Gastrocnemius medialis (tissue), 4 donors: ENCODE data around the gene TMEM200C.

Experiments
- POLR2A ChIP-seq, 2 donors: fragments of 450-650 bp; IDR thresholded peaks; one replicate each; pipeline ENCODE4 v1.6.1; 2017; ENCODE audit warnings: antibody characterized with exemption in 2 of 2, mild to moderate bottlenecking in 2 of 2, moderate library complexity in 2 of 2
- TF ChIP-seq, protein P1 (sequence below), 5 experiments: fragments of 450-650 bp in 3 of 5; fragments of 200-600 bp in 2 of 5; sonication (generic) in 2 of 5; IDR thresholded peaks in 4 of 5; conservative IDR thresholded peaks in 1 of 5; 1 replicate in 4 of 5; 2 replicates in 1 of 5; pipeline ENCODE4 v1.5.1; 2016 to 2019; ENCODE audit warnings: antibody characterized with exemption in 5 of 5, mild to moderate bottlenecking in 3 of 5, moderate library complexity in 3 of 5

GRCh38 chr18:5937121-5937520 is 41.8 kb upstream of the TMEM200C start:
- TF ChIP-seq, protein P1, sequence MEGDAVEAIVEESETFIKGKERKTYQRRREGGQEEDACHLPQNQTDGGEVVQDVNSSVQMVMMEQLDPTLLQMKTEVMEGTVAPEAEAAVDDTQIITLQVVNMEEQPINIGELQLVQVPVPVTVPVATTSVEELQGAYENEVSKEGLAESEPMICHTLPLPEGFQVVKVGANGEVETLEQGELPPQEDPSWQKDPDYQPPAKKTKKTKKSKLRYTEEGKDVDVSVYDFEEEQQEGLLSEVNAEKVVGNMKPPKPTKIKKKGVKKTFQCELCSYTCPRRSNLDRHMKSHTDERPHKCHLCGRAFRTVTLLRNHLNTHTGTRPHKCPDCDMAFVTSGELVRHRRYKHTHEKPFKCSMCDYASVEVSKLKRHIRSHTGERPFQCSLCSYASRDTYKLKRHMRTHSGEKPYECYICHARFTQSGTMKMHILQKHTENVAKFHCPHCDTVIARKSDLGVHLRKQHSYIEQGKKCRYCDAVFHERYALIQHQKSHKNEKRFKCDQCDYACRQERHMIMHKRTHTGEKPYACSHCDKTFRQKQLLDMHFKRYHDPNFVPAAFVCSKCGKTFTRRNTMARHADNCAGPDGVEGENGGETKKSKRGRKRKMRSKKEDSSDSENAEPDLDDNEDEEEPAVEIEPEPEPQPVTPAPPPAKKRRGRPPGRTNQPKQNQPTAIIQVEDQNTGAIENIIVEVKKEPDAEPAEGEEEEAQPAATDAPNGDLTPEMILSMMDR (IDR thresholded peaks at IDR 0.05 in 4 of 5, conservative IDR thresholded peaks at IDR 0.05 in 1 of 5): no peak
- TF ChIP-seq POLR2A (IDR thresholded peaks at IDR 0.05): no peak
